HG02588 (cell line): ENCODE measurements around the gene PEAK3.
A peak's percentile ranks its signal among the peaks of the same experiment; 100 is the strongest.

Experiments
- ATAC-seq: cut with Tn5 transposase; IDR thresholded peaks from one replicate; pipeline ENCODE4 v1.9.1; 2021; ENCODE audit warnings: mild to moderate bottlenecking, moderate library complexity; ENCODE audit not compliant: unreplicated experiment

PEAK3 gene

DNA sequence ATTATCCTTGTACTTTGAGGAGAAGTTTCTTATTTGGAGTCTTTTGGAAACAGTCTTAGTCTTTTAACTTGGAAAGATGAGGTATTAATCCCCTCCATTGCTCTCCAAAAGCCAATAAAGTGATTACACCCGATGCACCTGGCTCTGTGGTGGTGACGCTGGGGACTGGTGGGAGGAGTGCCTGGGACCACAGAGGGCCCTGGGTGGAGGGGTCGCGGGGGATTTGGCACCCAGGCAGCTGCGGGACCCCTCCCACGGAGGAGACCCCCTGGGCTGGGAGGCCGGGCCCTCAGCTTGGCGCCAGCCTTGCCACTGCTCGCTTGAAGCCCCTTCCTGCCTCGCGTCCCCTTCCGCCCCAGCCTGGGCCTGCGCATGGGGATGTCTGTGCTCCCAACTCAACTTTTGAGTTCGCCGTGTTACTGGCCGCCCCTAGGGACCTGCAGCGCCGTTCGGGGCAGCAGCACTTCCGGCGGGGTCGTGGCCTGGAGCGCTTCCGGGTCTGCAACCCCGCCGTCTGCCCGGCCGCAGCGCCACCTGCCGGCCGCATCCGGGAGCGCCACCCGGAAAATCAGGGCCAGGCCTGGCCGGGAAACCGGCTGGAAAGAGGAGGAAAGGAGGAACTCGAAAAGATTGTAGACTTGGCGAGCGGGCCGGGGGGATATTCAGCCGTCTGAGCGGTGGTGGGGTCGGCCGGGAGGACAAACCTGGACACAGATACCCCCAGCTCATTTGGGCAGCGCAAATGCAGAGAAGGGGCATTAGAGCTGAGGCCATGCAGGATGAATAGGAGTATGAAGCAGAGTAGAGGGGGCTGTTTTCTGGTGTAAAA, 8.4 kb downstream of the PEAK3 start:
- ATAC-seq, result no peak

DNA sequence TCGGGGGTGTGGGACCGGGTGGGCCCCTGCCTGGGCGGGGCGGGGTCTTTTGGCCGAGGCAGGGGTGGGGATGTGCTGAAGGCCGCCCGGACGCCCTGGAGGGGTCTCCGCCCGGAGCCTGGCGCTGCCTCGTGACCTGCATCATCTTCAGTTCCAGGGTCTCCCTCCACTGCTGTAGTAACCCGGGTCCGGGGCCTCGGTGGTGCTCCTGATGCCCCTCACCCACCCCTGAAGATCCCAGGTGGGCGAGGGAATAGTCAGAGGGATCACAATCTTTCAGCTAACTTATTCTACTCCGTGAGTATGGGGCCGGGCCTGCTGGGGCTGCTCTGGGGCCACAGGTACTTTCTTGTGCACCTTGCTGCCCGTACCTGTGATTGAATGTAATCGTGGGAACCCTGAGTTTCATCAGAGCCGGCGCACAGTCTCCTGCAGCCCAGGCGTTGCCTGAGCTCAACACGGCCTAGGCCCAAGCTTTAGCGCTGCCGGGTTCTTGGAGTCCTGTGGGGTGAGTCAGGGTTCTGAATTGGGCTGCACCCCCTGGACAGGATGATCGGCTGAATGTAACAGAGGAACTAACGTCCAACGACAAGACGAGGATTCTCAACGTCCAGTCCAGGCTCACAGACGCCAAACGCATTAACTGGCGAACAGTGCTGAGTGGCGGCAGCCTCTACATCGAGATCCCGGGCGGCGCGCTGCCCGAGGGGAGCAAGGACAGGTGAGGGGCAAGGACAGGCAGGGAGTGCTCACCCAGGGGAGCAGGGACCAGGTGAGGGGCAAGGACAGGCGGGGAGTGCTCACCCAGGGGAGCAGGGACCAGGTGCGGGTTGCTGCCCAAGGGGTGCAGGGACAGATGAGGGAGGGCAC, 10.5 kb downstream of the PEAK3 start:
- ATAC-seq, result no peak

DNA sequence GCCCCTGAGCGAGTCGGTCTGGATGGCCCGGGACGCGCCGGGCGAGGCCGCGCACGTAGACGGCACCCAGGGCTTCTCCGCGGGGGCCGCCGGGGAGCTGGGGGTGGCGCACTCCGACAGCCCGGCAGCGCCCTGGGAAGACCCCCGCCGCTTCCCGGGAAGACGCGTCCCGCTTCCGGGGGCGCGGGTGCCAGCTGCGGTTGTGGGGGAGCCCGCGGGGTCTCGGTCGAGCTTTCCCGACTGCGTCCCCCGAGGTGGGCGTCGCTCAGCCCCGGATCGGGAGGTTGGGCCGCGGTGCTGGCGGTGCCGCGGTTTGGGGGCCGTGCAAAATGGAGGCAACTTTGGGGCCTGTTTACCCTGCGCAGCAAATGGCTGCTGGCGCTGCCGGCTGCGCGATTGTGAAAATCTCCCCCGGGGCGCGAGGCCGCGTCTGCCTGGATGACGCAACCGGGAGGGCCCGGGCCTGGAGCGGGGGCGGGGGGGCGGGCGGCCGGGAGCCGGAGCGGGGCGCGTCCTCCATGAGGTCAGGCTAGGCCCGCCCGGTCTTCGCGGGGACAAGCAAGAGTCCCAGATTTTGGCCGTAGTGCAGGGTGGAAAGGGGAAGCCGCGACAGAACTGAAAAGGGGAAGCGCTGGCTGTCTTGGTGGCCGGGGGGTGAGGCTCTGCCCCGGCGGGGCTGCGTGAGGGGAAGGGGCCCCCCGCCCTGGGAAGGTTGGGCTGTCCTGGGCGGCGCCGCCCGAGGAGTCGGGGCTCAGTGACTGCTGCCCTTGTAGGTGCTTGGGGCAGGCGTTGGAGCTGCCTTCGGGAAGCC, 11.3 kb downstream of the PEAK3 start:
- ATAC-seq, result no peak

DNA sequence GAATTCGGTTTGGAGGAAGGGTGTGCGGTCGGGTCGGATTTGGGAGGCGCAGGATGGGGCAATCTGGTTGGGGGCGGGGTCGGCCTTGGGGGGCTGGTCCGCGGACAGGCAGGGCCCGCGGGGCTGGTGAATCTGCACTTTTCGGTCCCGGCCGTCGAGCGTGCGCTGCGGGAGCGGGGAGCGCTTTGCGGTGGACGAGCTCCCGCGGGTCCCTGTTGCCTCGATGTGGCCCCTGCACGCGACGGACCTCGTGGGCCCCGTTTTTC, 11.9 kb downstream of the PEAK3 start:
- ATAC-seq, result no peak

DNA sequence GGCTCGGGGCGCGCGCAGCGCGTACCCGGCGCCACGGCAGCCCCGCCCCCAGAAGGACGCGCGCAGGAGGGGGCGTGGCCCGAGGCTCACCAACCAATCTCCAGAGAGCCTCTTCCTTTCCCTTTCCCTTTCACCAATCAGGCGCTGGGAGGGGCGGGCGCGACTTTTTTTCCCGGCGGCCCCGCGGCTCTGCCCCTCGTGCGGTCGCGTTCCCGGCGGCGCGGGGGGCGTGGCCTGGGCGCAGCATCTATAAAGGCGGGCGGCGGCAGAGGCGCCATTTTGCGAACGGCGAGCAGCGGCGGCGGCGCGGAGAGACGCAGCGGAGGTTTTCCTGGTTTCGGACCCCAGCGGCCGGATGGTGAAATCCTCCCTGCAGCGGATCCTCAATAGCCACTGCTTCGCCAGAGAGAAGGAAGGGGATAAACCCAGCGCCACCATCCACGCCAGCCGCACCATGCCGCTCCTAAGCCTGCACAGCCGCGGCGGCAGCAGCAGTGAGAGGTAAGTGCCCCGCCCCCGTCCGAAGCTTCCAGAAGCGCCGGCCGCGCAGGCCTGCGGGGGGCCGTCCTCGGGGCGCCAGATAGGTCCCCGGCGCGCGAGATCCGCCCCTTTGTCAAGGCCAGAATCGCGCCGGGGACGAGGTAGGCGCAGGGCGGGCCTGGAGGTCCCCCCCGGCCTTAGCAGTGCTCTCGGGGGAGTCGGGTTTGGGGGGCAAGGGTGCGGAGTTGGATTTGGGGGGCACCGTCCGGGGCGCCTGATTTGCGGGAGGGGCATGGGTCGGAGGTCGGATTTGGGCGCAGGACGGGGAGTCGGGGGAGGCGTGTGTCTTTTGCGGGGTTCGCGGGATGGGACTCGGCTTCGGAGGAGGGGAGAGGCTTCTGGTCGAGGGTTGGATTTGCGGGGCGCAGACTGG, 12.5 kb downstream of the PEAK3 start:
- ATAC-seq, result peak; percentile 50

DNA sequence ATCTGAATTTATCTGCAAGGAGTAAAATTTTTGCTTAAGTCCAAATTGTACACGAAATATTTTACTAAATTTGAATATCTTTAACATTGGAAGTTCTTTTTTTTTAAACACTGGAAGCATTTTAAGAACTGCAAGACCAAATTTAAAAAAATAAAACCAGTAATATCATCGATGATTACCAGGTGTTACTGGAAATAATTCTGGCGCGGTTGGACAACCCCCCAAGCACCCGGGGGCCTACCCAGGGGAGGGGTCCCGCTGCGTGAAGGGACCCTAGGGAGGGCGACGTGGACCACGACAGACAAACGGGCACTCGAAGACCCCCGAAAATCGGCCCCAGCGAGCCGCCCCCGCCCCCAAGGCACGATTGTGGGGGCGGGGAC, 13.1 kb downstream of the PEAK3 start:
- ATAC-seq, result no peak

DNA sequence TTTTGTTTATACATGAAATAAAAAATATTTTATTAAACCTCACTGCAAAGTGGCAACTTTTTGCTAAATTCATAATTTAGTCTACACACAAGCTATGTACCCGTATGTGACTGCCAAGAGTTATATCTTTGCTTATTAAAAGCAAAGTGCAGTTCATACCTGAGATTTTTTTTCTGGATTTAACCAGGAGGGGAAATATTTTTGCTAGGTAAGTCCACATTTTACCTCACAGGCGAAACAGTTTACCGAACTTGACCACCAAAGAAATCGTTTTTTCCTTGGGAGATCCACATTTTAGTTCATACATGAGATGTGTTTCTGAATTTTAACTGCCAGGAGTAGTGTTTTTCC, 13.5 kb downstream of the PEAK3 start:
- no peak for ATAC-seq

DNA sequence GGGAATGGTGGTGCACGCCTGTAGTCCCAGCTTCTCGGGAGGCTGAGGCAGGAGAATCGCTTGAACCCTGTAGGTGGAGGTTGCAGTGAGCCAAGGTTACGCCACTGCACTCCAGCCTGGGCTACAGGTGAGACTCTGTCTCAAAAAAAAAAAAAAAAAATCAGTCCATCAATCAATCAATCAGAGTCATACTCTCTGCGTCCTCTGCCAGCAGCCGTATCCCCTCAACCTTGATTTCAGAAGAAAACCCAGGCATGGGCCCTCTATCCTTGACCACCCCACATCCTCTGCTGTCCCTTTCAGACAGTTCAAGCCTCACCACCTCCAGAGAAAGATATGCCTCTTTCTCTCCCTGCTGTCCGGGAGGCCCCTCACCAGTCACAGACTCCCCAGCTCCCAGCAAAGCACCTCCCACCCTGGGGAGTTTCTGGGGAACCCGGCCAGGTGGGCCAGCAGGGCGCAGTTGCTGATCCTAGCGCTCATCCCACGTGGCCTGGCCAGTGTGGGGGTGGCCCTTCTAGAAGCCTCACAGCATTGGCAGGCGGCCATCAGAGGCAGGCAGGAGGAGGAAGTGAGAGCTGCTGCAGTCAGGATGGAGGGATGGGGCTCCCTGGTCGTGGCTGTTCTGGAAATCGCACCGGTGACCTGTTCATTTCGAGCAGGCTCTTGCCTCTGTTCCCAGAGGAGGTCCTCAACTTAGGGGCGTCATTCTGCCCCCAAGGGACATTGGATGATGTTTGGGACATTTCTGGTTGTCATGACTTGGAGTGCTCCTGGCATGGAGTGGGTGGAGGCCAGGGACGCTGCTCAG, 15.6 kb downstream of the PEAK3 start:
- peak; percentile 27 for ATAC-seq

DNA sequence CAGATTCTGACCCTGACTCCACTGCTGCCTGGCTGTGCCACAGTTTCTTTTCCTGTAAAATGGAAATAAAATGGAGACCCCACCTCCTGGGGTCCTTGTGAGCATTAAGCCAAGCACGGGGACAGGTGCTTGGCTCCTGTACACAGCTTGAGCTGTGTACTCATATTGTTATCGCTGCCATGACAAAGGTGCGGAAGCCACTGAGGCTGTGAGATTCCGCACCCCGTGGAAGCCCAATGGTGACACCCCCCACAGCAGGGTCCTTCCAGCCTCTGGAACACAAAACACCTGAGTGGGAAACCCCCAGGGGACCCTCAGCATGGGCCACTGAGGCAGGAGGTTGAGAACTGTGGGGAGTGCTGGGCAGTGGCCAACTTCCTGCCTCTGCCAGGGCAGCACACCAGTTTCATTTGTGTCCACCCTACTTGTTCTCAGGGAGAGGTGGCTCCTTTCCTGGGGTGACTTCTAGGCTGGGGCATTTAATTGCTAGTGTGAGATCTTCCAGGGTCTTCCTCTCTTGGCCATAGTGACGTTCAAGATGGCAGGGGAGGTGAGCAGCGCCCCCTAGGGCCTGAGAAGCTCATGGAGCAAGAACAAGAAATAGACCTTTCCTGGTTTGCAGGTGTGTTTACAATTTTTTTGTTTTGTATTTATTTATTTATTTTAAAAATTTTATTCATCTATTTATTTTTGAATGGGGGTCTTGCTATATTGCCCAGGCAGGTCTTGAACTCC, 20.4 kb downstream of the PEAK3 start:
- no peak for ATAC-seq

DNA sequence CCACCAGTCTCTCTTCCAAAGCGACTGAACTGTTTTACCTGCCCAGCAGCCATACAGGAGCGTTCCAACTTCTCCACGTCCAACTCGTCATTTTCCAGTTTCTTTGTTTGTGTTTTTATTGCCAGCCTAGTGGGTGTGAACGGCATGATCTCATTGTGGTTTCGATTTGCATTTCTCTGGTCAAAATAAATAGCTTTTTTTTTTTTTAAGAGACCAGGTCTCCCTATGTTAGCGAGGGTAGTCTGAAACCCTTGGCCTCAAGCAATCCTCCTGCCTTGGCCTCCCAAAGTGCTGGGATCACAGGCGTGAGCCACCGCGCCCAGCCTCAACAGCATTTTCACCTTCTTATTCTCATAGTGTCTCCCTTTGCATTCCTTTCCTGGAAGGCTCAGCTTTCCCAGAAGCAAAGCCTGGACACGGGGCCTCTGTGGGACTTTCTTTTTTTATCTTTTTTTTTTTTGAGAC, 21.6 kb downstream of the PEAK3 start:
- no peak for ATAC-seq

DNA sequence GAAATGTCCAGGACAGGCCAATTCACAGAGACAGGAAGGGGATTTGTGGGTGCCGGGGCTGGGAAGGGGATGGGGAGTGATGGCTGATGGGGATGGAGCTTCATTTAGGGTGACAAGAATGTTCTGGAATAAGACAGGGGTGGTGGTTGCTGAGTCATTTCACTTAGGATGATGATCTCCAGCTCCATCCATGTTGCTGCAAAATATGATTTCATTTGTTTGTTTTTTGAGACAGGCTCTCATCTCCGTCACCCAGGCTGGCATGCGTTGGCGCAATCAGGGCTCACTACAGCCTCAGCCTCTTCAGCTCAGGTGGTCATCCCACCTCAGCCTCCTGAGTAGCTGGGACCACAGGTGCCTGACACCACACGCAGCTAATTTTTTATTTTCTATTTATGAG, 22.6 kb downstream of the PEAK3 start:
- no peak for ATAC-seq

DNA sequence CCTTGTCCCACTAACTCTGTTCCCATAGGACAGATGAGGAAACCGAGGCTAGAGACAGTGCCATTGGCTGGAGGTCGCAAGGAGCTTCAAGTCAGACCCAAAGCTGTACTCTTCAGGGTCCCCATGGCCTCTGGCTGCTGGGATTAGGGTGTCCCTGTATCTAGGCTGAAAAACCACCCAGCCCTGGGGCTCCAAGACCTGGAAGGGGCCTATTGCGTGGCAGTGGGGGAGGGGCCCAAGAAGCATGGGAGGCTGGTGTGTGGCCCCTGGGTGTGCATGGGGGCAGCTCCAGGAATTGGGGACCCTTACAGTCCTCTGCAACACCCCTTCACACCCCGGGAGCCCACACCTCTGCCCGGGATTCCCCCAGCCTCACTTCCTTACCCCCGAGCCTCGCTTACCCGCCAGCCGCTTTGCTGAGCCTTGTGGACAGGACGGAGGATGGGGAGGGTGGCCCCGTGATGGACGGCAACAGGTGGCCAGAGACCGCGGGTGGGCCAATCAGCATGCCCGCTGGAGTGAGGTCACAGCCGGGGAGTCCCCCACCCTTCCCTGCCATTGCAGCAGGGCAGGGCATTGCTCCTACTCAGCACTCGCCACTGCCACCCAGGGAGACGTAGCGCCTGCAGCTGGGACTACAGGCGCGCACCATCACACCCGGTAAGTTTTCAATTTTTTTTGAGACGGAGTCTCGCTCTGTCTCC, 25.8 kb downstream of the PEAK3 start, which contains the start of gene JSRP1:
Gene JSRP1, minus strand, starts transcription at position 436 of the 704 bp plus-strand sequence. CDS start 1,103 bp downstream, outside the sequence.
- no peak for ATAC-seq

DNA sequence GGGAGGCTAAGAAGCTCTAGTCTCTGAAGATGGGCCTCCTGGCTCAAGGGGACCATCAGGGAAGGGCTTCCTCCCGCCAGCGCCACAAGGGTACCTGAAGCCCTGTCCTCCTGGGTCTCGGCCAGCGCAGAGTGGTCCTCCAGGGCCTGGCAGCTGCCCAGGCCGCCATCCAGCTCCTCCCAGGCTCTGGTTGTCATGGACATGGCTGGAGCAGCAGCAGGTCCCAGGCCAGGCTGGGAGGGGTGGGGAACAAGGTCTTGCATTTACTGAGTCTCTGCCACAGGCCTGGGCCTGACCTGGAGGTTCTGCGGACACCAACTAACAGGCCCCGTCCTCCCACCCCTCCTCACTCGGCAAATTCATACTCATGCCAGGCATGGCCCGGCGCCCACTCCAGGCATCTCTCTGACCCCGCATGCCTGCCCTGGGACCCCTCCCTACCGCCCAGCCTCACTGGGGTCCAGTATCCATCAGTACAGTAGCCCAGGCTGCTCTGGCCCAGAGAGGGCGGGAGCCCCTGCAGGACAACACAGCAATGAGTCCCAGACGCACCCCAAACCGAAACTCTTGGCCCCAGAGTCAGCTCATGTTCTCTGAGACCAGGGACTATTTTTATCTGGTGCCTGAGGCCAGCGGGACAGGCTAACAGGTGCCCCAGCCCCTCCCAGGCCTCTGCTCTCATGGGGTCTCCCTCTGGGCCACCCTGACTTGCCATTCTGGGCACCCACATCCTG, 26.7 kb downstream of the PEAK3 start:
- ATAC-seq, result no peak

DNA sequence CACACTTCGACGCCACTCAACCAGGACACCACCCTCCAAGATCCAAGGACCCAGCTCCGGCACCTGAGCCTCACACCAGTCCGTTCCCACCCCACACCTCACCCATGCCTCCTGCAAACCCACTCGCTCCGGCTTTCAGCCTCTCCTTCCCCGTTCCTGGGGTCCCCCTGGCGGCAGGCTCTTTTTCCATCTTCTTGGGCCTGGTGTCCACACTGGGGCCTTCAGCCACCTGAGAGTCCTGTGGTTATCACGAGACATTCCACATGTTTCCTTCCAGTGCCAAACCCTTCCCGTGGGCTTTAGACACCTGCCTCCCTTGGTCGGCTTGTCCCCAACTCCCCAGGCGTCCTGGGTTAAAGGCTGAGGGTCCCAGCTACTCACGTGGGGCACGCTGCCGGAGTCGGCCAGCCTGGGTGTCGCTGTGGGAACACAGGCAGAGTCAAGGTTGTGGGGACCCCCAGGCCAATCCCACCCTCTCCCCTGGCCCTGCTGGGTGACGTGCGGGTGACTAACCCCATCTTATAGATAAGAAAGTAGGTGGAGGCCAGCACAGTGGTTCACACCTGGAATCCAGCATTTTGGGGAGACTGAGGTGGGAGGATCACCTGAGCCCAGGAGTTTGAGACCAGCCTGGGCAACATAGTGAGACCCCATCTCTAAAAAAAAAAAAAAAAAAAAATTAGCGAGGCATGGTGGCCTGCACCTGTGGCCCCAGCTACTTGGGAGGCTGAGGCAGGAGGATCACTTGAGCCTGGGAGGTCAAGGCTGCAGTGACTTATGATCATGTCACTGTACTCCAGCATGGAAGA, 27.7 kb downstream of the PEAK3 start:
- ATAC-seq, result no peak

DNA sequence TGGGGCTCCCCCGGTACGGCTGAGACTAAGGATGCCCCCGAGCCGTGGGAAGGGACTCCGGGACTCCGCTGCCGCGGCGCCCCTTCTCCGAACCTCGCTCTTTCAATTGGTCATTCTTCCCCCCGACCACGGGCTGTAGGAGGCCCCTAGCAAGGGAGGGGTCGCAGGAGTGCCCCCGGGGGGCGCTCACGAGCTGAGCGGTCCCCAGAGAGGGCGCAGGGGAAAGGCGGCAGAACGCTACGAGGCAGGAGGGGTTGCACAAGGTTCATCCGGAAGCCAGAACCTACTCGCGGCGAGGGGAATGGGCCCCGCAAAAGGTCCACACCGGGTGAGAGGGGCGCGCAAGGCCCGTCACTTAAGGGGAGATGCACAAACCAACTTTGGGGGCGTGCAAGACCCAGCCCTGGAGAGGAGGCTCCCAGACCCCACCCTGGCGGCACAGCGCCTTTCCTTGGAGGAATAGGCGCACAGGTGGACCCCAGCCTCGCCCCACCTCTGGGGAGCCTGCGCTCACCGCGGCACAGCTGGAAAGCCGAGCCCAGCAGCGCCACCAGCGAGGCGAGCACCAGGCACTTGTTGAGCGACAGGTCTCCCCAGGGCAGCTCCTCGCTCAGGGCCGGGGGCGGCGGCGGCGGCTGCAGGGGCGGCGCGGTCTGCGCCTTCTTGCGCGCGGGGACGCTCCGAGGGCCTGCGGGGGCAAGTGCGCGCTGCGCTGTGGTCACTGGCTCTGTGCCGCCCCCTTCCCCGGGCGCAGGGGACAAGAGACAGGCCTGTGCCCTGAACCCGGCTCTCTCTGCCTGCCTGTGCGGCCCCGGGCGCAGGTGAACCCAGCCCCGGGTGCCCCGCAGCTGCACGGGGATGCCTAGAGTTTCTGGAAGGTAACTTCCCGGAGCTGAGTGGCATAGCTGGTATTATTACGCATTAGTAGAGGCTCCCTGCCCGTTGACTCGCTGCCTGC, 28.6 kb downstream of the PEAK3 start:
- ATAC-seq, result no peak

DNA sequence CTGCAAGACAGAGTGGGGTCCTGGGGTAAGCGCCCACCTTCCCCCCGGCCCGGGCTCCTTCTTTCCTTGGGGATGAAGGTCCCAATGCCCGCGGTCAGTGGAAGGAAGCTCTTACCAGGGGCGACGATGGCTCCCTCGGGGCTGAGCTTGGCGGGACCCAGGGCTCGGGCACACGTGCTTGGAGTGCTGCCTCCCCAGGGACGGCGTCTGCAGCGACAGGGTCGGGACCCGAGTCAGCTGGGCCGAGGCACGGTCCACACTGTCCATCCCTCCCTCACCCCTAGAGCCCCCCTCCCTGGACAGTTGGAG, 29.2 kb downstream of the PEAK3 start:
- no peak for ATAC-seq
